Neural cell (in vitro differentiated cells): ENCODE measurements around the gene RELT.

Experiments used
- CTCF ChIP-seq: fragments of 450-650 bp; IDR thresholded peaks from 2 replicates; pipeline ENCODE4 v1.5.1; 2014; ENCODE audit warnings: antibody characterized with exemption, mild to moderate bottlenecking, moderate library complexity; ENCODE audit not compliant: poor library complexity, severe bottlenecking
- TAF1 ChIP-seq: IDR thresholded peaks from 2 replicates; pipeline ENCODE4 v1.6.1; 2012; ENCODE audit warnings: low read depth

GRCh38 chr11:73334384-73335203 lies 41.6 kb upstream of the RELT start:
- TF ChIP-seq CTCF (no peak), TAF1 (no peak)
